NT2/D1 (cell line): ENCODE results near the gene ADARB2.

ENCODE experiments used
- DNase-seq: peaks from one replicate; pipeline ENCODE4 v3.0.0-alpha.2; 2011; ENCODE audit warnings: low read depth, low spot score
- H3K27me3 ChIP-seq: 2 replicates; pipeline ENCODE4 v1.6.0; 2011; ENCODE audit warnings: mild to moderate bottlenecking; ENCODE audit not compliant: insufficient read length, insufficient read depth
- H3K36me3 ChIP-seq: 2 replicates; pipeline ENCODE4 v1.6.1; 2011; ENCODE audit warnings: mild to moderate bottlenecking, low read length, mixed read lengths; ENCODE audit not compliant: insufficient read depth, insufficient read length
- H3K4me1 ChIP-seq: 2 replicates; pipeline ENCODE4 v1.5.1; 2011; ENCODE audit not compliant: insufficient read depth, insufficient read length
- H3K4me3 ChIP-seq: 2 replicates; pipeline ENCODE4 v1.5.1; 2011; ENCODE audit warnings: low read depth; ENCODE audit not compliant: insufficient read length
- H3K9ac ChIP-seq: 2 replicates; pipeline ENCODE4 v1.6.0; 2011; ENCODE audit warnings: low read depth; ENCODE audit not compliant: insufficient read length
- H3K9me3 ChIP-seq: 2 replicates; pipeline ENCODE4 v1.5.1; 2011; ENCODE audit warnings: mild to moderate bottlenecking, low read length; ENCODE audit not compliant: insufficient read depth
- SUZ12 ChIP-seq: IDR thresholded peaks from 2 replicates; pipeline ENCODE4 v1.6.1; 2011; ENCODE audit not compliant: insufficient read length, insufficient read depth; ENCODE audit errors: extremely low read depth
- YY1 ChIP-seq: IDR thresholded peaks from 2 replicates; pipeline ENCODE4 v1.6.1; 2011; ENCODE audit not compliant: insufficient read length, insufficient read depth
- ZNF274 ChIP-seq: IDR thresholded peaks from 2 replicates; pipeline ENCODE4 v1.6.1; 2011; ENCODE audit warnings: mild to moderate bottlenecking, low read depth, low read length

Gene ADARB2

GRCh38 chr10:1744524-1744923 lies 7.2 kb upstream of the ADARB2 start:
- no peak overlapping the region for H3K9ac ChIP-seq
- no peaks in the 10 kb centered on the region for H3K36me3 ChIP-seq
- H3K4me3 ChIP-seq = no peak overlapping the region
- TF ChIP-seq SUZ12 (no peak), ZNF274 (no peak), YY1 (no peak)
- no peak for DNase-seq
- H3K4me1 ChIP-seq = no peaks in the 10 kb centered on the region
- H3K27me3 ChIP-seq = peaks cover 4% of the 10 kb centered on the region
- H3K9me3 ChIP-seq = no peaks in the 10 kb centered on the region

- no peak overlapping the region for H3K4me3 ChIP-seq
- TF ChIP-seq YY1 (no peak), SUZ12 (no peak), ZNF274 (no peak)
- peaks cover 4% of the 10 kb centered on the region for H3K27me3 ChIP-seq
- H3K4me1 ChIP-seq = no peaks in the 10 kb centered on the region
- no peaks in the 10 kb centered on the region for H3K36me3 ChIP-seq
- no peak overlapping the region for H3K9ac ChIP-seq
- no peaks in the 10 kb centered on the region for H3K9me3 ChIP-seq
- no peak for DNase-seq
Measured at GRCh38 chr10:1743141-1743540, 5.8 kb upstream of the ADARB2 start.

GRCh38 chr10:1741450-1741849 lies 4.1 kb upstream of the ADARB2 start:
- DNase-seq = no peak
- H3K4me3 ChIP-seq = no peak overlapping the region
- H3K4me1 ChIP-seq = no peaks in the 10 kb centered on the region
- TF ChIP-seq YY1 (no peak), ZNF274 (no peak), SUZ12 (no peak)
- H3K27me3 ChIP-seq = peaks cover 9% of the 10 kb centered on the region
- H3K36me3 ChIP-seq = no peaks in the 10 kb centered on the region
- no peaks in the 10 kb centered on the region for H3K9me3 ChIP-seq
- H3K9ac ChIP-seq = no peak overlapping the region

- Histone ChIP-seq H3K9me3 (no peaks in the 10 kb centered on the region), H3K9ac (no peak overlapping the region), H3K4me1 (no peaks in the 10 kb centered on the region), H3K36me3 (no peaks in the 10 kb centered on the region), H3K27me3 (peaks cover 26% of the 10 kb centered on the region), H3K4me3 (no peak overlapping the region)
- TF ChIP-seq ZNF274 (no peak), YY1 (no peak), SUZ12 (no peak)
- DNase-seq = no peak
Measured at GRCh38 chr10:1739751-1740150, 2.4 kb upstream of the ADARB2 start.

GRCh38 chr10:1738950-1739349 lies 1.6 kb upstream of the ADARB2 start:
- Histone ChIP-seq H3K4me1 (no peaks in the 10 kb centered on the region), H3K9me3 (no peaks in the 10 kb centered on the region), H3K27me3 (peaks cover 32% of the 10 kb centered on the region), H3K36me3 (no peaks in the 10 kb centered on the region), H3K4me3 (no peak overlapping the region), H3K9ac (no peak overlapping the region)
- no peak for TF ChIP-seq SUZ12
- no peak for TF ChIP-seq YY1
- no peak for TF ChIP-seq ZNF274
- no peak for DNase-seq

- Histone ChIP-seq H3K9me3 (no peaks in the 10 kb centered on the region), H3K36me3 (no peaks in the 10 kb centered on the region), H3K4me1 (no peaks in the 10 kb centered on the region), H3K27me3 (peaks cover 32% of the 10 kb centered on the region), H3K4me3 (peak overlapping the region; percentile 42), H3K9ac (peak overlapping the region; percentile 42)
- DNase-seq = no peak
- TF ChIP-seq SUZ12 (no peak), ZNF274 (no peak), YY1 (no peak)
Measured at GRCh38 chr10:1736972-1737221, 428 bp downstream of the ADARB2 start.

- peak overlapping the region; percentile 42 for H3K4me3 ChIP-seq
- no peaks in the 10 kb centered on the region for H3K36me3 ChIP-seq
- peak overlapping the region; percentile 42 for H3K9ac ChIP-seq
- TF ChIP-seq YY1 = no peak
- TF ChIP-seq SUZ12 = peak; percentile 74
- H3K4me1 ChIP-seq = no peaks in the 10 kb centered on the region
- no peak for DNase-seq
- no peaks in the 10 kb centered on the region for H3K9me3 ChIP-seq
- H3K27me3 ChIP-seq = peaks cover 32% of the 10 kb centered on the region
Measured at GRCh38 chr10:1736144-1736971, 967 bp downstream of the ADARB2 start.
